Stimulated activated CD8-positive, alpha-beta memory T cell treated with anti-CD3 and anti-CD28 coated beads, Interleukin-7, amount 100 ng/mL, for 1 hour (primary cell): ENCODE results near the gene RCL1.
"Not testable (repeated sequence)": the region's sequence is repeated elsewhere in the genome, so short reads cannot be mapped to it uniquely, and the experiment has no call there.

Experiments
- DNase-seq, 2 donors: peaks; one replicate each; pipeline ENCODE4 v3.0.0-alpha.2; 2020; ENCODE audit warnings: low read depth in 2 of 2

The RCL1 gene

GRCh38 chr9:4792572-4793458 lies at the start of gene RCL1:
Gene RCL1 (plus strand): TSS chr9:4792944. CDS start chr9:4793092, 148 bp downstream.
- DNase-seq: peak; percentile 90 to 94

- no peak for DNase-seq
Measured at GRCh38 chr9:4743131-4743875, 49.4 kb upstream of the RCL1 start.

- no peak for DNase-seq
Measured at GRCh38 chr9:4746278-4747030, 46.3 kb upstream of the RCL1 start.

GRCh38 chr9:4748612-4749011 lies 44.1 kb upstream of the RCL1 start:
- DNase-seq: no peak

GRCh38 chr9:4750023-4750673 lies 42.6 kb upstream of the RCL1 start:
- DNase-seq: no peak

GRCh38 chr9:4754530-4754929 lies 38.2 kb upstream of the RCL1 start:
- DNase-seq: not testable (repeated sequence)

GRCh38 chr9:4755026-4755609 lies 37.6 kb upstream of the RCL1 start:
- DNase-seq: no peak

GRCh38 chr9:4756420-4756819 lies 36.3 kb upstream of the RCL1 start:
- DNase-seq: no peak

GRCh38 chr9:4760122-4760521 lies 32.6 kb upstream of the RCL1 start:
- DNase-seq: no peak

- peak; percentile 61 to 68 for DNase-seq
Measured at GRCh38 chr9:4762108-4762885, 30.4 kb upstream of the RCL1 start.

GRCh38 chr9:4762886-4763541 lies 29.7 kb upstream of the RCL1 start:
- no peak for DNase-seq

GRCh38 chr9:4764033-4764432 lies 28.7 kb upstream of the RCL1 start:
- DNase-seq: no peak

- DNase-seq: no peak
Measured at GRCh38 chr9:4768681-4769080, 24.1 kb upstream of the RCL1 start.

- DNase-seq: no peak
Measured at GRCh38 chr9:4769321-4770080, 23.2 kb upstream of the RCL1 start.

- DNase-seq: no peak
Measured at GRCh38 chr9:4771788-4772187, 21.0 kb upstream of the RCL1 start.

GRCh38 chr9:4774209-4774608 lies 18.5 kb upstream of the RCL1 start:
- DNase-seq: no peak

- not testable (repeated sequence) for DNase-seq
Measured at GRCh38 chr9:4774958-4775357, 17.8 kb upstream of the RCL1 start.

- DNase-seq: no peak
Measured at GRCh38 chr9:4780651-4781050, 12.1 kb upstream of the RCL1 start.

- DNase-seq: no peak
Measured at GRCh38 chr9:4781408-4781807, 11.3 kb upstream of the RCL1 start.
